SK-N-MC (cell line): ENCODE measurements around the gene PLCXD1.
"Not testable (repeated sequence)": the region's sequence is repeated elsewhere in the genome, so short reads cannot be mapped to it uniquely, and the experiment has no call there.

Source experiments
- DNase-seq: peaks from one replicate; pipeline ENCODE4 v3.0.0-alpha.2; 2011; ENCODE audit warnings: low read depth, low spot score
- H3K27ac ChIP-seq: fragments of 200-600 bp; sonication (generic); 2 replicates; pipeline ENCODE4 v1.5.1; 2016; ENCODE audit warnings: mixed run types
- H3K36me3 ChIP-seq: fragments of 200-600 bp; sonication (generic); 2 replicates; pipeline ENCODE4 v1.6.1; 2017; ENCODE audit warnings: antibody characterized with exemption, low read length, mixed read lengths; ENCODE audit not compliant: insufficient read depth
- H3K4me3 ChIP-seq: fragments of 200-600 bp; sonication (generic); 2 replicates; pipeline ENCODE4 v1.5.1; 2016
- H3K9ac ChIP-seq: fragments of 200-600 bp; sonication (generic); 2 replicates; pipeline ENCODE4 v1.8.0; 2017; ENCODE audit warnings: mixed run types, mixed read lengths; ENCODE audit not compliant: insufficient read length
- H3K9me3 ChIP-seq: fragments of 200-600 bp; sonication (generic); 2 replicates; pipeline ENCODE4 v1.6.1; 2017; ENCODE audit warnings: low read depth, mild to moderate bottlenecking, antibody characterized with exemption, low read length, moderate library complexity, mixed read lengths
- EZH2 ChIP-seq: fragments of 200-600 bp; sonication (generic); IDR thresholded peaks from one replicate; pipeline ENCODE4 v1.6.1; 2017; ENCODE audit warnings: antibody characterized with exemption
- FOXP2 ChIP-seq: optimal IDR thresholded peaks from 2 replicates; pipeline ENCODE3; 2011; ENCODE audit warnings: mild to moderate bottlenecking, moderate library complexity; ENCODE audit not compliant: insufficient read depth; ENCODE audit errors: extremely low read length, control extremely low read depth
- POLR2AphosphoS5 ChIP-seq: IDR thresholded peaks from 2 replicates; pipeline ENCODE4 v1.6.1; 2012; ENCODE audit warnings: mild to moderate bottlenecking, low read depth, low read length, borderline replicate concordance

PLCXD1 gene

GRCh38 chrX:281166-281999, at the start of gene PLCXD1:
Gene PLCXD1 (plus strand): TSS chrX:281381. CDS start chrX:284188, 2,807 bp downstream.
- no peaks in the 10 kb centered on the region for H3K9me3 ChIP-seq
- peak; percentile 39 for DNase-seq
- TF ChIP-seq EZH2: no peak
- TF ChIP-seq POLR2AphosphoS5: peak; percentile 42; the same call in 1 of the 2 replicates
- peak within 1 kb of the TSS; percentile 92 for H3K27ac ChIP-seq
- peak within 1 kb of the TSS; percentile 75 for H3K4me3 ChIP-seq
- H3K36me3 ChIP-seq: peaks cover 25% of the 10 kb centered on the region
- peak within 1 kb of the TSS; percentile 28 for H3K9ac ChIP-seq

GRCh38 chrX:231637-232277, 49.4 kb upstream of the PLCXD1 start:
- DNase-seq, H3K36me3 ChIP-seq, H3K9me3 ChIP-seq, H3K4me3 ChIP-seq, H3K27ac ChIP-seq, H3K9ac ChIP-seq: not testable (repeated sequence)

- H3K9ac ChIP-seq, H3K27ac ChIP-seq, DNase-seq, H3K4me3 ChIP-seq, H3K9me3 ChIP-seq, H3K36me3 ChIP-seq: not testable (repeated sequence)
Measured at GRCh38 chrX:232278-232655, 48.9 kb upstream of the PLCXD1 start.

GRCh38 chrX:236201-236600, 45.0 kb upstream of the PLCXD1 start:
- not testable (repeated sequence) for H3K9me3 ChIP-seq, H3K36me3 ChIP-seq, H3K4me3 ChIP-seq, H3K27ac ChIP-seq, DNase-seq, H3K9ac ChIP-seq

- no peak overlapping the region for H3K9ac ChIP-seq
- H3K36me3 ChIP-seq: no peaks in the 10 kb centered on the region
- H3K27ac ChIP-seq: no peak overlapping the region
- TF ChIP-seq EZH2: no peak
- no peak for TF ChIP-seq FOXP2
- TF ChIP-seq POLR2AphosphoS5: no peak
- DNase-seq: no peak
- H3K9me3 ChIP-seq: no peaks in the 10 kb centered on the region
- H3K4me3 ChIP-seq: no peak overlapping the region
Measured at GRCh38 chrX:250965-251364, 30.2 kb upstream of the PLCXD1 start.

GRCh38 chrX:251396-252243, 29.6 kb upstream of the PLCXD1 start:
- DNase-seq, H3K9ac ChIP-seq, H3K36me3 ChIP-seq, H3K27ac ChIP-seq, H3K4me3 ChIP-seq, H3K9me3 ChIP-seq: not testable (repeated sequence)

- Histone ChIP-seq H3K9me3 (no peaks in the 10 kb centered on the region), H3K36me3 (no peaks in the 10 kb centered on the region), H3K9ac (no peak overlapping the region), H3K4me3 (no peak overlapping the region), H3K27ac (no peak overlapping the region)
- no peak for TF ChIP-seq FOXP2
- no peak for TF ChIP-seq POLR2AphosphoS5
- no peak for DNase-seq
Measured at GRCh38 chrX:252244-252956, 28.8 kb upstream of the PLCXD1 start.

- H3K9ac ChIP-seq: no peak overlapping the region
- no peak overlapping the region for H3K4me3 ChIP-seq
- TF ChIP-seq EZH2: no peak
- no peak for TF ChIP-seq FOXP2
- no peak for TF ChIP-seq POLR2AphosphoS5
- no peak overlapping the region for H3K27ac ChIP-seq
- H3K9me3 ChIP-seq: no peaks in the 10 kb centered on the region
- H3K36me3 ChIP-seq: no peaks in the 10 kb centered on the region
- DNase-seq: no peak
Measured at GRCh38 chrX:252957-253291, 28.3 kb upstream of the PLCXD1 start.
